ENCODE data around the gene PREX1.

DNA sequence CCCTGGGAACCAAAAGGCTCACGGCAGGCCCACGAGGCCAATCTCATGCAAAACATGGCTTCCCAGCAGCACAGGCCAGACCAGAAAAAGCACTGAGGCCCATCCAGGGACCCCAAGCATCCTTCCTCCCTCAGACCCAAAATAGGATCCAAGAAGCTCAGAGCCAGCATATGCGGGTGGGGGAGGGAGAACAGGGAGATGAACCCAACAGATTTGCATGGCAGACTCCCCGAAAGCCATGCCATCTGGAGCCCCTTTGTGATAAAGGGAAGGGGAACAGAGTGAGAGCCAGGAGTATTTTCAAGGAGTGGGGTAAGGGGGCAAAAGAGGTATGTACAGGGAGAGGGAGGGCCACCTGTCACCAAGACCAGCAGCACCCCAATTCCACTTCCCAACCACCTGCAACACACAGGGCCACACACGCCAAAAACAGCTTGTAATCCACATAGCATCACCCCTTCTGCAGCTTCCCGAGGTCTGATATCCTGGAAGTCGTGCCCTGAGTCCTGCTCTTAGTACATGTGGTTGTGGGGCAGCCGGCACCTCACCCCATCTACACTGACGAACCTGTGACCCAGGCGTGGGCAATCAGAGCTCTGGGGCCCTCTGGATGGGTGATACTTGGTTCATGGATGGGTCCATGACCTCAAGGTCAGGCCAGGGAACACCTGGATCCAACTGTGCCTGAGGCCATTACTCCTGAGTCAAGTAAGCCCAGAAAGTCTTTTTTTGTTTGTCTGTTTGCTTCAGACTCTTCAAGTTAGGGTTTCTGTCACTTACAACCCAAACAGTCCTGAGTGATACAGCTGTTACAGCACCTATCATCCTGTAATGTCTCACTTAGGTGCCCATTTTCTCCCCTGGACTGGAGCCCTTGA is 24.4 kb downstream of the PREX1 start:
- TF ChIP-seq CTCF (IDR thresholded peaks at IDR 0.05; ENCODE audit: low read depth, low read length) (no peak), MAX (IDR thresholded peaks at IDR 0.05; ENCODE audit: low read depth, low read length) (no peak)
